HAP-1 (cell line): ENCODE measurements around the gene OR13C8.
"Not testable (repeated sequence)": the region's sequence is repeated elsewhere in the genome, so short reads cannot be mapped to it uniquely, and the experiment has no call there.

Experiments used
- DNase-seq, 2 experiments: peaks; one replicate each; pipeline ENCODE4 v3.0.0-alpha.2; 2016 to 2020; ENCODE audit warnings: low spot score in 2 of 2
- H3K27me3 ChIP-seq: fragments of 250-450 bp; sonication (Bioruptor Pico); 2 replicates; pipeline ENCODE4 v1.5.1; 2020; ENCODE audit warnings: low read depth, mild to moderate bottlenecking, moderate library complexity
- H3K36me3 ChIP-seq: fragments of 250-450 bp; sonication (Bioruptor Pico); replicated peaks from 2 replicates; pipeline ENCODE4 v1.5.1; 2020; ENCODE audit warnings: mild to moderate bottlenecking
- H3K4me1 ChIP-seq: fragments of 250-450 bp; sonication (Bioruptor Pico); 2 replicates; pipeline ENCODE4 v1.5.1; 2020; ENCODE audit warnings: mild to moderate bottlenecking
- H3K4me3 ChIP-seq: fragments of 250-450 bp; sonication (Bioruptor Pico); 2 replicates; pipeline ENCODE4 v1.5.1; 2020; ENCODE audit warnings: mild to moderate bottlenecking, moderate library complexity
- H3K9me3 ChIP-seq: fragments of 250-450 bp; sonication (Bioruptor Pico); 2 replicates; pipeline ENCODE4 v1.5.1; 2020; ENCODE audit warnings: mild to moderate bottlenecking, moderate library complexity
- in situ Hi-C: fragments of 300-500 bp; cut with MboI; formaldehyde crosslinking; loops from 3 replicates; pipeline ENCODE4 v1.14.3; 2020; ENCODE audit warnings: low sequenced_read_pairs, inconsistent platforms, mixed read lengths

OR13C8 gene

GRCh38 chr9:104568868-104569267, at the start of gene OR13C8:
Gene OR13C8, plus strand, starts transcription at chr9:104569168. Its CDS starts 0 bp downstream, at chr9:104569168.
- Histone ChIP-seq H3K27me3 (no peaks in the 10 kb centered on the region), H3K9me3 (no peaks in the 10 kb centered on the region), H3K4me3 (no peak within 1 kb of the TSS), H3K4me1 (no peaks in the 10 kb centered on the region), H3K36me3 (no peaks in the 10 kb centered on the region)
- no peak for DNase-seq
- in situ Hi-C loops, result loop anchor here (25.0 kb wide), 1 partner anchor 93 kb away; no protein-coding TSS in a partner anchor

- in situ Hi-C loops, H3K4me1 ChIP-seq, DNase-seq, H3K9me3 ChIP-seq, H3K36me3 ChIP-seq, H3K4me3 ChIP-seq, H3K27me3 ChIP-seq: not testable (repeated sequence)
These were observed 48.7 kb upstream of the OR13C8 start for GRCh38 chr9:104520241-104520640.

GRCh38 chr9:104527109-104527508, 41.9 kb upstream of the OR13C8 start, which contains the start of gene OR13C4:
Gene OR13C4, minus strand, starts transcription at chr9:104527209. Its CDS starts 0 bp downstream, at chr9:104527209.
- Histone ChIP-seq H3K9me3 (no peaks in the 10 kb centered on the region), H3K27me3 (no peaks in the 10 kb centered on the region), H3K4me3 (no peak within 1 kb of the TSS), H3K36me3 (no peaks in the 10 kb centered on the region), H3K4me1 (peaks cover 3% of the 10 kb centered on the region; the same call in 1 of the 2 replicates)
- no peak for DNase-seq
- in situ Hi-C loops, result no loop called here

- DNase-seq, result no peak
- H3K4me3 ChIP-seq, result no peak within 1 kb of the TSS
- in situ Hi-C loops, result no loop called here
These were observed 32.2 kb upstream of the OR13C8 start, which contains the start of gene OR13C3 for GRCh38 chr9:104536756-104537155. Gene OR13C3, minus strand, starts transcription at chr9:104536856. Its CDS starts 133 bp downstream, at chr9:104536723.

GRCh38 chr9:104539275-104539674, 29.7 kb upstream of the OR13C8 start:
- Histone ChIP-seq H3K9me3 (no peaks in the 10 kb centered on the region), H3K4me1 (no peaks in the 10 kb centered on the region), H3K4me3 (no peak overlapping the region), H3K27me3 (no peaks in the 10 kb centered on the region), H3K36me3 (no peaks in the 10 kb centered on the region)
- in situ Hi-C loops, result no loop called here
- DNase-seq, result no peak

More at GRCh38 chr9:104536756-104537155, 32.2 kb upstream of the OR13C8 start, which contains the start of gene OR13C3:
- peaks cover 11% of the 10 kb centered on the region for H3K4me1 ChIP-seq
- no peaks in the 10 kb centered on the region for H3K9me3 ChIP-seq
- H3K27me3 ChIP-seq, result no peaks in the 10 kb centered on the region
- no peaks in the 10 kb centered on the region for H3K36me3 ChIP-seq

GRCh38 chr9:104544644-104545043, 24.3 kb upstream of the OR13C8 start:
- no peak for DNase-seq
- no peaks in the 10 kb centered on the region for H3K27me3 ChIP-seq
- no peaks in the 10 kb centered on the region for H3K4me1 ChIP-seq
- H3K9me3 ChIP-seq, result no peaks in the 10 kb centered on the region
- no peaks in the 10 kb centered on the region for H3K36me3 ChIP-seq
- no peak overlapping the region for H3K4me3 ChIP-seq
- in situ Hi-C loops, result no loop called here

- H3K9me3 ChIP-seq, result no peaks in the 10 kb centered on the region; the same call in 1 of the 2 replicates
- H3K36me3 ChIP-seq, result no peaks in the 10 kb centered on the region
- H3K4me1 ChIP-seq, result peaks cover 4% of the 10 kb centered on the region
- in situ Hi-C loops, result loop anchor here (25.0 kb wide), 1 partner anchor 109 kb away; no protein-coding TSS in a partner anchor
- no peak for DNase-seq
- H3K27me3 ChIP-seq, result no peaks in the 10 kb centered on the region
- H3K4me3 ChIP-seq, result no peak overlapping the region
These were observed 15.7 kb upstream of the OR13C8 start for GRCh38 chr9:104553261-104553660.

GRCh38 chr9:104555521-104555920, 13.4 kb upstream of the OR13C8 start:
- peaks cover 4% of the 10 kb centered on the region for H3K4me1 ChIP-seq
- DNase-seq, result peak in 1 of 2 experiments; percentile 14
- no peaks in the 10 kb centered on the region for H3K36me3 ChIP-seq
- H3K4me3 ChIP-seq, result no peak overlapping the region
- H3K27me3 ChIP-seq, result no peaks in the 10 kb centered on the region
- H3K9me3 ChIP-seq, result no peaks in the 10 kb centered on the region; the same call in 1 of the 2 replicates
- in situ Hi-C loops, result loop anchor here (25.0 kb wide), 1 partner anchor 107 kb away; no protein-coding TSS in a partner anchor

- Histone ChIP-seq H3K27me3 (no peaks in the 10 kb centered on the region), H3K4me1 (peaks cover 4% of the 10 kb centered on the region), H3K4me3 (no peak overlapping the region), H3K36me3 (no peaks in the 10 kb centered on the region), H3K9me3 (no peaks in the 10 kb centered on the region; the same call in 1 of the 2 replicates)
- in situ Hi-C loops, result loop anchor here (25.0 kb wide), 1 partner anchor 105 kb away; no protein-coding TSS in a partner anchor
- DNase-seq, result peak in 1 of 2 experiments; percentile 23
These were observed 11.9 kb upstream of the OR13C8 start for GRCh38 chr9:104556830-104557634.

GRCh38 chr9:104564358-104564757, 4.6 kb upstream of the OR13C8 start:
- H3K4me1 ChIP-seq, result no peaks in the 10 kb centered on the region
- H3K27me3 ChIP-seq, result no peaks in the 10 kb centered on the region
- no peak for DNase-seq
- H3K9me3 ChIP-seq, result no peaks in the 10 kb centered on the region
- no peaks in the 10 kb centered on the region for H3K36me3 ChIP-seq
- H3K4me3 ChIP-seq, result no peak overlapping the region
- in situ Hi-C loops, result loop anchor here (25.0 kb wide), 1 partner anchor 98 kb away; no protein-coding TSS in a partner anchor

GRCh38 chr9:104572612-104573011, 3.6 kb downstream of the OR13C8 start:
- Histone ChIP-seq H3K4me1 (no peaks in the 10 kb centered on the region), H3K4me3 (no peak overlapping the region), H3K27me3 (no peaks in the 10 kb centered on the region), H3K36me3 (no peaks in the 10 kb centered on the region), H3K9me3 (no peaks in the 10 kb centered on the region)
- in situ Hi-C loops, result loop anchor here (25.0 kb wide), 1 partner anchor 90 kb away; no protein-coding TSS in a partner anchor
- no peak for DNase-seq

- no peaks in the 10 kb centered on the region for H3K36me3 ChIP-seq
- H3K9me3 ChIP-seq, result no peaks in the 10 kb centered on the region
- in situ Hi-C loops, result no loop called here
- H3K27me3 ChIP-seq, result no peaks in the 10 kb centered on the region
- H3K4me1 ChIP-seq, result no peaks in the 10 kb centered on the region
- DNase-seq, result no peak
- no peak overlapping the region for H3K4me3 ChIP-seq
These were observed 6.5 kb downstream of the OR13C8 start for GRCh38 chr9:104575456-104575855.

GRCh38 chr9:104577263-104577662, 8.3 kb downstream of the OR13C8 start:
- H3K9me3 ChIP-seq, result no peaks in the 10 kb centered on the region
- no peaks in the 10 kb centered on the region for H3K27me3 ChIP-seq
- in situ Hi-C loops, result no loop called here
- H3K36me3 ChIP-seq, result no peaks in the 10 kb centered on the region
- no peak for DNase-seq
- no peak overlapping the region for H3K4me3 ChIP-seq
- no peaks in the 10 kb centered on the region for H3K4me1 ChIP-seq

- Histone ChIP-seq H3K36me3 (no peaks in the 10 kb centered on the region), H3K4me3 (no peak overlapping the region), H3K4me1 (no peaks in the 10 kb centered on the region), H3K9me3 (no peaks in the 10 kb centered on the region), H3K27me3 (no peaks in the 10 kb centered on the region)
- in situ Hi-C loops, result no loop called here
- DNase-seq, result no peak
These were observed 11.6 kb downstream of the OR13C8 start for GRCh38 chr9:104580562-104580961.
